ENCODE data around the gene NDUFAF4.

NDUFAF4 gene

GRCh38 chr6:96897396-96898240 is at the start of gene NDUFAF4:
NDUFAF4 (minus strand) TSS chr6:96897891; CDS start chr6:96897801, 90 bp downstream.
- DNase-seq (ENCODE audit: low read depth in 2 of 2), result peak; percentile 94 to 95

GRCh38 chr6:96947055-96947454 is 49.4 kb upstream of the NDUFAF4 start:
- no peak for DNase-seq (ENCODE audit: low read depth in 2 of 2)

- no peak for DNase-seq (ENCODE audit: low read depth in 2 of 2)
Observed at GRCh38 chr6:96943555-96944215, 46.0 kb upstream of the NDUFAF4 start.

DNA sequence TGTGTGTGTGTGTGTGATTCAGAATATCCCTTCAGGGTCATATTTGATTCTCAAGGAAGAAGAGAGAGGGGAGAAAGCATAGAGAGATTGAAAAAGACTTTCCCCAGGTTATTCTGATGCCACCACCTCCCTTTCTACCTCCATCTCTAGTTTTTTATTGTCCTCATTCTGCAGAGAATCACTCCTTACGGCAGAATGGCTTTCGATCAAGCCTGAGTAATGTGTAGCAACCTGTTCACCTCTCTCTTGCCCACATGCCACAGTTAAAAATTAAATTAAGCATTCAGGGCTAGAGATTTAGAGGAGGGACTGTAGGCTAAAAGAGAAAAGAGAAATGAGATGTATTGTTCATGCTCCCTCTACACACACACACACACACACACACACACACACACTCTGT is 45.0 kb upstream of the NDUFAF4 start:
- no peak for DNase-seq (ENCODE audit: low read depth in 2 of 2)

- no peak for DNase-seq (ENCODE audit: low read depth in 2 of 2)
Observed at GRCh38 chr6:96940322-96940721, 42.6 kb upstream of the NDUFAF4 start.

GRCh38 chr6:96939007-96939805 is 41.5 kb upstream of the NDUFAF4 start:
- no peak for DNase-seq (ENCODE audit: low read depth in 2 of 2)

DNA sequence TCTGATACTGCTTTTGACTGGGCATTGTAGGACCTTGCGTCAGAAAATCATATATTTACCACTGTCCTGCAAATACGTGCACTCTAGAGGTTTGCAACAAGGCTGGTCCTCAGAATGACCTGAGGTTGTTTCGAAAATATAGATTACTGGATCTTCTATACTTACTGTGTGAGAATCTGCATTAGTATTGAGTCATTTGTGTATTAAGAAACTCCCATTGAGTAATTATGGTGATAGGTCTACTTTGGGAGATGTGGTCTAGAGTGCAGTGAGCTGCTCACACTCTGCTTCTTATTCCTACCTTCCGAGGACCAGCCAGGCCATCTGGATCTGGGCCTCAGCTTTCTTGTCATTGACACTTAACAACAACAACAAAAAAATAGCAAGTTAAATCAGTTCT is 36.4 kb upstream of the NDUFAF4 start:
- no peak for DNase-seq (ENCODE audit: low read depth in 2 of 2)

DNA sequence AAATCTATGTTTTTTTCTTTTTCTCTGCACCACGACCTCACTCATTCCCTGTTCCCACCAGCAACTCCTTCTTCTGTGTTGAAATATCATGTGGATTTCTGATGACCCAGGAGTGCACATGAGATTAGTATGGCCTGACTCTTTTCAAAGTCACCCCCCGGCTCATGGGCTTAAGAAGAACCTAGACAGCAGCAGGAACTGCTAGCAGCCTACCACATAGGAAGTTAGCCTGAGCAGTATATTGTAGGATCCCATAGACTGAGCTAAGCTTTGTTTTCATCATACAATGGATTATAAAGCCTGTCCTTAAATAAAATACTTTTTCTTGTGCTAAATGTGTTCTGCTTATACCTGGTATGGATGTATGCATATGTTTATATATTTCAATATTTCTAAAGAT is 33.5 kb upstream of the NDUFAF4 start:
- no peak for DNase-seq (ENCODE audit: low read depth in 2 of 2)

DNA sequence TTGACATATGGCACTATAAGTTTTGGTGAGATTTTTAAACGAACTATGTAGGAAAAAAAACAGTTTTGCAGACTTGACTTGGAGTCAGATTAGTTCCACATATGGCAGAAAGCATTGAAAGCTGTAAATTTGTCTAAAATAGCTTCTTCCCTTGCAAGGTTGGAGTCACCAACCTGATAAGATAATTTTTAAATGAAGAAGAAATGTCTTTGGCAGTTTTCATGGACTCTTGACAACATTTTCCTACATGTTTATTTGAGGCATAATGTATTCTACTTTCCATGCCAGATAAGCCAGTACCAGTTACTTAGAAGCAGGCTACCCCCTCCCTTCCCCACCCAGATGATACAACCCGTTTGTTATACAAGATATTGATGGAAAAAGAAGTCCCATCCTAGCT is 32.0 kb upstream of the NDUFAF4 start:
- DNase-seq (ENCODE audit: low read depth in 2 of 2), result no peak

DNA sequence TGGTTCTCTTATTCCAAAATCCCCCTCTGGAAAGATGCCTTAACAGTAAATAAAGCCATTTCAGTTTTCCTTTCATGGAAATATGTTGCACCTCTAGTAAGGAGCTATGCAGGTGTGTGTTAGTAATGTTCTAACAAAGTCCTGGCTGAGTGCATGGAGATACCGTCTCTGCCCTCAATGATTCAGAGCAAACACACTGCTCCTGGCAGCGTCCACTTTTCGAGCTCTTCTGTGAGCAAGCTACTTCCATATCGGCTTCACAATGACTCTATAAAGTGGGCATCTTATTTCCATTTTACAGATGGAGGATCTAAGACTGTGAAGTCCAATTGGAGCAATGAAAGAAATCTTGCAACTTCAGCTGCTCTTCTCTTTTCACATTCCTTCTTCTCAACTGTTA is 30.0 kb upstream of the NDUFAF4 start:
- DNase-seq (ENCODE audit: low read depth in 2 of 2), result no peak

DNA sequence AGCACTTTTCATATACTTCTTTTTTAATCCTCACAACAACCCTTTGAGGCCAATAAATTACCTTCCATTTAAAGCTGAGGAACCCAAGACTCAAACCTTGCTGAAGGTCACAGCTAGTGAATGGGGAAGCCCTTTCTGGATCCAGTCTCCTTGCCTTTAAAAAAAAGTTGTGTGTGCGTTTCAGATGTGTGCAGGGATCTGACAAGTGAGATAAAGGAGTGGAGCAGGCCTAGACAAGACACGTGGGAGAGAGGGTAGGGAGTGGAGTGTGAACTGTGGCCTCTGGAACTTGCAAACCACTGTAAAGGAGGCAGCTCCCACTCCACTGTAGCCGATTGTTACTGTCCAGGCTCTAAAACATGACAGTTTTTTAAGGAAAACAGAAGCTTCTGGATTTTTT is 28.7 kb upstream of the NDUFAF4 start:
- DNase-seq (ENCODE audit: low read depth in 2 of 2), result no peak

DNA sequence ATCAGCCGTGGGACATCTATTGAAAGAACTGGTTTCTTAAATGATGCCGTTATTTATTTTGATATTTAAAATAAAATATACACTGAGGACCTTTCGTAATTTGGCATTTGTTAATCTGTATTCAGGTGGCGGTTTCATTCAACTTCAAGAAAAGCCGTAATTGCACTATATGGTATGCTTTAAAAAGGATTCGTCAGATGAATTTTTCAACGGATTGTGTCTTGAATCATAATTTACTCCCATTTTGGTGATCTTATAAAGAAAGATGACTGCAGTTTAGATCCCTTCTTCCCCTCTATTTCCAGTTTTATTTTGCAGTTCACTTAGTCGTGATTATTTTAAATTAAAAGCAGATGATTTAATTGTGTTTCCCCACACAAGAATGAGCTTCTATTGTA is 27.6 kb upstream of the NDUFAF4 start:
- no peak for DNase-seq (ENCODE audit: low read depth in 2 of 2)

DNA sequence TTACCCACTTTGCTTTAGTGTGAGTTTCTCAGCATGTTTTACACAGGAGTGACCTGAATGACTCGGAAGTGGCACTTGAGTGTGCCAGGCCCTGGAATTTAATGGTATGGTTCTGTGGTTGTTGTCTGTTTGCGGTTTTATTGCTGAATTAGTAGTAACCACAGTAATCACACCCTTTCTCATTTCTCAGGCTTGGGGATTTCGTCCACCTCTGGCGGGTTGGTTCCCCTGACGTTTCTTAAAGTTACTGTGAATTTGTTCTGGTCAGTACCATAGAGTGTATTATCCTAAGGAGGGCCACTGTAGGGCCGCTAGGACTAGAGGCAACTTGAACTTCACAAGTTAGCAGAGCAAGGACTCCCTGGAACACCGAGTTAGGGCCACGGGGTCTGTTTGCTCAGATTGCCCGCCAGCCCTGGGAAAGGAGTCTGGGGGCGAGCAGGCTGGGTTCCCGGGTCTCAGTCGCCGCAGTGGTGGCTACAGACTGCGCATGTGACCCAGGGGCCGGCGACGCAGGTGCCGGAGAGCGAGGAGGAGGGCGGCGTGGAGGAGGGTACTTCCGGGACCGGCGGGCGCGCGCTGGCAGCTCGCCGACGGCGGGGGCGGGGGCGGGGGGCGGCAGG is 26.3 kb upstream of the NDUFAF4 start:
- DNase-seq (ENCODE audit: low read depth in 2 of 2), result peak in 1 of 2 donors; percentile 19

DNA sequence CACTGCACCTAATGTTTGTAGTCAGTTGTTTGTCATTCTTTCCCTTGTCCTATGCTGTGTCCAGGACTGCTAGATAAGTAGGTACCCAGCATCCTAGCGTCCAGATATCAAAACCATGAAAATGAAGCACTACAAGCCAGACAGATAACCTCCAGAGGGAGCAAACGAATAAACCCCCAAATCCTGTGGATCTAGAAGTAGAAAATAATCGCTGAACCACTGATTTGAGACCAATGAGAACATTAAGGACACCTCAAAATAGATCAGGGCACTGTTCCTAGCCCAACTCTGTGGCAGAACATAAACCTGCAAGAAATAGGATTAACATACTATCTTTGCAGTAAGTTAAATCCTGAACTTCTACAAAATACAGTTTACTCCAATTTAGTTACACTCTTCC is 25.7 kb upstream of the NDUFAF4 start:
- DNase-seq (ENCODE audit: low read depth in 2 of 2), result no peak

GRCh38 chr6:96917098-96917497 is 19.4 kb upstream of the NDUFAF4 start:
- no peak for DNase-seq (ENCODE audit: low read depth in 2 of 2)

GRCh38 chr6:96913621-96914020 is 15.9 kb upstream of the NDUFAF4 start:
- no peak for DNase-seq (ENCODE audit: low read depth in 2 of 2)

- DNase-seq (ENCODE audit: low read depth in 2 of 2), result no peak
Observed at GRCh38 chr6:96911751-96912150, 14.1 kb upstream of the NDUFAF4 start.

- no peak for DNase-seq (ENCODE audit: low read depth in 2 of 2)
Observed at GRCh38 chr6:96911171-96911570, 13.5 kb upstream of the NDUFAF4 start.

DNA sequence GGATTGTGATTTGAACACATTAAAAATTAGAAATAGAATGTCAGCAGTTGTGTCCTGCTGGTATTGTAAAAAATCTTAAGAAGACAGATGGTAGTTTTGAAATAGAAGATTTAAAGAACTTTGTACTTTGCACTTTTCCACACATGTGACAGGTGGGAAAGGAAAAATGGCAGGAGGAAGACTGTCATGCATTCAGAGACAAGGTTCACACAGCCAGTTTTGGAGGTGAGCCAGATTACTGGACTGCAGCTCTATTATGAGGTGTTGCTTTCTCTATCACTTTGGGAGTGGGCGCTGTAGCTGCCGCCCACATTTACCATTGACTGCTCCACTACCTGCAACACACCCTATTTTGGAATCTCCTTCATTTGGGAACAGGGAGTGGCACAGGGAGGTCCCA is 12.1 kb upstream of the NDUFAF4 start:
- no peak for DNase-seq (ENCODE audit: low read depth in 2 of 2)

- DNase-seq (ENCODE audit: low read depth in 2 of 2), result no peak
Observed at GRCh38 chr6:96907498-96907897, 9.8 kb upstream of the NDUFAF4 start.

DNA sequence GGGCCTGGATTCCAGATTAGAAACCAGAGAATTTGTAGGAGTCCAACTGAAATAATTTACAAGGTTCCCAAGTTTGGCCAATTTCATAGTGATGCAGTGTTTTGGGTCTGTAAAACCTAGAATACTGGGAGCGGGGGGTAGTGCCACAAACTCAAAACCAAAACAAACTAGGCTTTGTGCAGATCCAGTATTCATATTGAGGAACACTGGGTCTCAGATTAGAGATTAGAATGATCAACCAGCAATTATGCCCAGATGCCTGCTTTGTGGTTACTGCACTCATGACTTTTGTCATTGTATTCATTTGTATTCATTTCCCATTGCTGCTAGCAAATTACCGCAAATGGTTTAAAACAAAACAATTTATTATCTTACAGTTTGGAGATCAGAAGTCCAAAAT is 3.2 kb upstream of the NDUFAF4 start:
- no peak for DNase-seq (ENCODE audit: low read depth in 2 of 2)

GRCh38 chr6:96899451-96899998 is 1.8 kb upstream of the NDUFAF4 start:
- no peak for DNase-seq (ENCODE audit: low read depth in 2 of 2)
